HG02840 (cell line): ENCODE data around the gene ACSBG1.
"Not testable (repeated sequence)": the region's sequence is repeated elsewhere in the genome, so short reads cannot be mapped to it uniquely, and the experiment has no call there.

Source experiments
- ATAC-seq: cut with Tn5 transposase; IDR thresholded peaks from one replicate; pipeline ENCODE4 v1.9.1; 2021; ENCODE audit warnings: mild to moderate bottlenecking, moderate library complexity, moderate number of reproducible peaks; ENCODE audit not compliant: unreplicated experiment, low FRiP score

The ACSBG1 gene

GRCh38 chr15:78251136-78251535 is 16.8 kb upstream of the ACSBG1 start:
- no peak for ATAC-seq

GRCh38 chr15:78249131-78249530 is 14.8 kb upstream of the ACSBG1 start:
- ATAC-seq: no peak

GRCh38 chr15:78247911-78248310 is 13.5 kb upstream of the ACSBG1 start:
- no peak for ATAC-seq

DNA sequence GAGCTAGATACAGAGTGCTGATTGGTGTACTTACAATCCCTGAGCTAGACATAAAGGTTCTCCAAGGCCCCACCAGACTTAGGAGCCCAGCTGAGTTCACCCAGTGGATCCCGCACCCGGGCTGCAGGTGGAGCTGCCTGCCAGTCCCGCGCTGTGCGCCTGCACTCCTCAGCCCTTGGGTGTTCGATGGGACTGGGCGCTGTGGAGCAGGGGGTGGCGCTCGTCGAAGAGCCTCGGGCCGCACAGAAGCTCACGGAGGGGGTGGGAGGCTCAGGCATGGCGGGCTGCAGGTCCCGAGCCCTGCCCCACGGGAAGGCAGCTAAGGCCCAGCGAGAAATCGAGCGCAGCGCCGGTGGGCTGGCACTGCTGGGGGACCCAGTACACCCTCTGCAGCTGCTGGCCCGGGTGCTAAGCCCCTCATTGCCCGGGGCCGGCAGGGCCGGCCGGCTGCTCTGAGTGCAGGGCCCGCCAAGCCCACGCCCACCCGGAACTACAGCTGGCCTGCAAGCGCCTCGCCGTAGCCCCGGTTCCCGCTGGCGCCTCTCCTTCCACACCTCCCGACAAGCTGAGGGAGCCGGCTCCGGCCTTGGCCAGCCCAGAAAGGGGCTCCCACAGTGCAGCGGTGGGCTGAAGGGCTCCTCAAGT is 11.7 kb upstream of the ACSBG1 start:
- ATAC-seq: not testable (repeated sequence)

DNA sequence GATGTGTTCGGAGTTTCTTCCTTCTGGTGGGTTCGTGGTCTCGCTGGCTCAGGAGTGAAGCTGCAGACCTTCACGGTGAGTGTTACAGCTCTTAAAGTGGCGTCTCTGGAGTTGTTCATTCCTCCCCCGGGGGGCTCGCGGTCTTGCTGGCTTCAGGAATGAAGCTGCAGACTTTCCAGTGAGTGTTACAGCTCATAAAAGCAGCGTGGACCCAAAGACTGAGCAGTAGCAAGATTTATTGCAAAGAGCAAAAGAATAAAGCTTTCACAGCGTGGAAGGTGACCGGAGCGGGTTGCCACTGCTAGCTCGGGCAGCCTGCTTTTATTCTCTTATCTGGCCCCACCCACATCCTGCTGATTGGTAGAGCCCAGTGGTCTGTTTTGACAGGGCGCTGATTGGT is 11.0 kb upstream of the ACSBG1 start:
- ATAC-seq: not testable (repeated sequence)

- ATAC-seq: no peak
These were observed 10.5 kb upstream of the ACSBG1 start for GRCh38 chr15:78244893-78245292.

GRCh38 chr15:78244101-78244500 is 9.7 kb upstream of the ACSBG1 start:
- no peak for ATAC-seq

DNA sequence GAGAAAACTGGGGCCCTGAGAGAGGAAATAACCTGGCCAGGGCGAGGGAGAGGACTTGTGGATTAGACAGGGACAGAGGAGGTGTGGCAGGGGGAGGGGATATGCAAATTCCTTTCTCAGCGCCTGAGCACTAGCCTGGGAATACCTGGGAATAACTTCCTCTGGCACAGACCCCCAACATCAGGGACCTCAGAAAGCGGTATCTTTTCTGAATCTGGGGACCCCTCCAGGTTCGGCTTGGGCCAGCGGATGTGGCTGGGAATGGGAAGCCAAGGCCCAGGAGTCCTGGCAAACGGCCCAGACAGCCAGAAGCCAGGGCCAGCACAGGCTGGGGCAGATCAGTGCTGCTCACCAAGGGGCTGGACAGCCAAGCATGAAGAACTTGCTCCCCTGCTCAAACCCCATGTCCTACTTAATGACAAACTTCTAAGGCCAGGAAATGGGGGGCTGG is 9.2 kb upstream of the ACSBG1 start:
- no peak for ATAC-seq

DNA sequence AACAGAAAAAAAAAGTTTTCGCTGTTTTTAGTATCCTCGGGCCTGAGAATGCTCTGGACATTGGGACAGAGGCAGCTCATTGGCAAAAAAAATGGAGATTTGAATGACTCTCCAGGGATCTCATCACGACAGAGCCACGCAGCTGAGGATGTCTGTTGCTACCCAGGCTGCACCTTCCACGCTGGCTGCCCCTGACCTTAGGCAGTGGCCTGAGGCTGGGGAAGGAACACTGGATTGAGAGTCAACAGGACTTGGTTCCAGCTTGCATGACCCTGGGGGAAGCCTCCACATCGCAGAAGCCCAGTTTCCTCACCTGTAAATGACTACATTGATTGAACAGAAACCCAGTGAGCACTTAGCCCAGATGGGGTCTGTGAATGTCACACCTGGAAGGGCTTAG is 8.7 kb upstream of the ACSBG1 start:
- no peak for ATAC-seq

DNA sequence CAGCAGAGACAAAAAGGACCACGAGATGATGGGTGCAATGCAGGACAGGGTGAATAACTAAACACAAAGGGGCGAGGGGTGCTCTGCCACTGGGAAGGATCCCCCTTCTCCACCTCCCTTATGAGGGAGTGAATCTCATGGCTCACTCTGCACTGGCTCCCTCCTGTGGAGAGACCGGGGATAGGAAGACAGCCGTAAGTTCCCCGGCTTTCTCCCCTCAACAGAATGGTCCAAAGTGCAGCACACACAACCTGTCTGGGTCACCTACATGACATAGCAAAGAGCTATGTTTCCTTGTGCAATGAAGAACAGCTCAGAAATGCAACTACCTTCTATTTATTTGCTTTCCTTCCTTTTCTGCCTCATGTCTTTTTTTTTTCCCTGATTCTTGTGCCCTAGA is 7.8 kb upstream of the ACSBG1 start:
- ATAC-seq: no peak

GRCh38 chr15:78241017-78241416 is 6.7 kb upstream of the ACSBG1 start:
- no peak for ATAC-seq

GRCh38 chr15:78239811-78240210 is 5.4 kb upstream of the ACSBG1 start:
- ATAC-seq: no peak

- ATAC-seq: no peak
These were observed 2.8 kb upstream of the ACSBG1 start for GRCh38 chr15:78237146-78237545.

GRCh38 chr15:78236491-78236890 is 2.1 kb upstream of the ACSBG1 start:
- no peak for ATAC-seq

GRCh38 chr15:78233496-78233895 is 869 bp downstream of the ACSBG1 start:
- no peak for ATAC-seq

- ATAC-seq: no peak
These were observed 1.4 kb downstream of the ACSBG1 start for GRCh38 chr15:78232951-78233350.

DNA sequence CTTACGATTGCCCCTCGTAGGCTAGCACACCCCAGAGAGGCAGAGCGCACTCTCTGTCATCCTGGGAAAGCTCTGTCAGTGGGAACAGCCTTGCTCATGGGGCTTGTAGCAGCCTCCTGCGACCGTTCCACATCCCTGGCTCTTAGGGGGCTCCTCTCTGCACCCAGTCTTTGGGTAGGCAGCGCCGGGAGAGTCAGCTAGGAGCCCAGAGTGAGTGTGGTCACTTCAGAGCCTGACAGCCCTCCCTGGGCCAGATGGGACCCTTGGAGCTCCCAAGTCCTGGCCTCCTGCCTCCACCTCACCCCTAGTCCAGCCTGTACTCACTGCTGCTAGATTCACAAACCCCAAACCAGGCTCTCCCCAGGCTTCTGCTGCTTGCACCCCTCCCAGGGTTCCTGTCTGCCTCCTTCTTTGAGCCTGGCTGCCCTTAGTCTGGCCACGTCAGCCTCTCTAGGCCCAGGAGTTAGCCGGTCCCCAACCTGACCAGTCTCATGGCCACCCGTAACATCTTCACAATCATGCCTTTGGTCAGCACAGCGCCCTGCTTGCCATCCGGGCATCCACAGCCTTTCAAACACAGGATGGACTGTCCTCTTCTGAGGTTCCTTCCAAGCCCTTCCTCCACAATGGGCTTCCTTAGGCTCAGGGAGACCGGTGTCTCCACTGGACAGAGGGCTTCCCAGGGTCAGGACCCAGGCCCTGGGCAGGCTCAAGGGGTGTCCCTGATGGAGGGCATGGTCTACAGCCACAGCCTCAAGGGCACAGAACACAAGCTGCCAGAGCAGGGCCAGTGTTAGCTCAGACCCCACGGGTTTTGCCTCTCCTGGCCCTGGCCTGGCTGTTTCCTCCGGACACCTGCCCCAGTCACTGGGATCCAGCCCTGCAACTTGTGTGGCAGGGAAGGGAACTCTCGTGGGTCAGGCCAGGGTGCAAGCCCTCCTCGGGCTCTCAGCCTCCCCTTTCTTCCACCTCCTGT is 4.6 kb downstream of the ACSBG1 start:
- ATAC-seq: no peak

DNA sequence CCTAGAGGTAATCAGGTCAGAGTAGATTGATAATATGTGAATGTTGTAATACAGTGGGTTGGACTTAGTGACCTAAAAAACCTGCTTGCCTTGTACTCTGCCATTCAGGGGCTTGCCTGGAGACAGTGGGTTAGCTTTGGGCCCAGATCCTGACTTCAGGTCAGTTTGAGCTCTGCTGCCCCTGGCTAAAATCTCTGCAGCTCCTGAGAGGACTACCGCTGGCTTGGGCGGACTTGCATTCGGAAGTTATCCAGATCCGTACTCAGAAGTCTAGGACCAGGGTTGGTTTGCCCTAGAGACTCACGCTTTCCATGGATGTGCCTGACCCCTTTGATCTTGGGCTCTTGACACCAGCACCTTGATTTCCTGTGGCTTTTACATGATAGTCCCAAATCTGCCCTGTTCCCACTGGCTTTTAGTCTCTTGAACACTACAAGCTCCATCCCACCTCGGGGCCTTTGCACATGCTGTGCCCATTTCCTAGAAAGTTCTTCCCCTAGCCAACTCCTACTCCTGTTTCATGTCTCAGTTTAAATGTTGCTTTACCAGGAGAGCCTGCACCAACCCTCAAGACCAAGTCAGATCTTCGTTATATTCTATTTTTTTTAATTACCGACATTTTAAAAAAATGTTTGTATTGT is 5.9 kb downstream of the ACSBG1 start:
- ATAC-seq: no peak

DNA sequence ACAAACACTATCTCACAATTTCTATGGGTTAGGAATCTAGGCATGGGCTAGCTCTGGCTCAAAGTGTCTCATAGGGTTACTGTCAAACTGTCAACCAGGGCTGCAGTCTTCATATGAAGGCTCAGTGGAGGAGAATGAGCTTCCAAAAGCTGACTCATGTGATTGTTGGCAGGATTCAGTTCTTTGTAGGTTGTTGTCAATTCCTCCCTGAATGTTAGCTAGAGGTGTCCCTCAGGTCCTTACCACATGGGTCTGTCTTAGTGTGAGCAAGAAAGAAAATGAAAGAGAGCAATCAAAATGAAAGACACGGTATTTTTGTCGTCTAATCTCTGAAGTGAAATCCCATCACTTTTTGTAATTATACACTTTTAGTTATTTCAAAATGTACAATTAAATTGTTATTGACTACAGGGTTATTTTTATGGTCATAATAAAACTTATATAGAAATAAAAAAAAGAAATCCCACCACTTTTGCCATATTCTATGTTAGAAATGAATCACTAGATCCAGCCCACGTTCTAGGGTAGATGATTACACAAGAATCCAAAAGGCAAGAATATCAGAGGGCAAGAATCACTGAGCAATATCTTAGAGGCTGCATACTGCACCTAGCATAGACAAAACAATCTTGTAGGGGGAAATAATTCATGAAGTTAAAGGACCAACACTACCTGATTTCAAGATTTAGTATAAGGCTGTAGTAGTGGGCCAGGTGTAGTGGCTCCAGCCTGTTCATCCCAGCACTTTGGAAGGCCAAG is 8.4 kb downstream of the ACSBG1 start:
- ATAC-seq: no peak

DNA sequence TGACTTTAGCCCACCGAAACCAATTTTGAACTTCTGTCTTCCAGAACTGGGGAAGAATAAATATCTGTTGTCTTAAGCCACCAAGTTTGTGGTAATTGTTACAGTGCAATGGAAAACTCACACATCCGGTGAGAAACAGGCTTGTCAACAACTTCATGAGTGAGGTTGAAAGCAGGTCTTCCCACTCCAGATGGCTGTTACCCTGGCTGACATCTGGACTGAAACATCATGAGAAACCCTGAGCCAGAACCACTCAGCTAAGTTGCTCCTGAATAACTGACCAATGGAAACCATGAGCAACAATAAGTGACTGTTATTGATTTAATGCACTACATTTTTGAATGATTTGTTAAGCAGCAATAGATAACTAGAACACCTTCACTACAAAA is 10.3 kb downstream of the ACSBG1 start:
- no peak for ATAC-seq
